NCI-H2196 treated with DMSO at 0.1 percent for 48 hours (cell line): ENCODE data around the gene NPHP1.
"Not testable (repeated sequence)": the region's sequence is repeated elsewhere in the genome, so short reads cannot be mapped to it uniquely, and the experiment has no call there.

Experiments
- DNase-seq: peaks from one replicate; lab custom pipeline; 2025; ENCODE audit not compliant: unreplicated experiment; lab: John Stamatoyannopoulos, UW

NPHP1 gene

DNA sequence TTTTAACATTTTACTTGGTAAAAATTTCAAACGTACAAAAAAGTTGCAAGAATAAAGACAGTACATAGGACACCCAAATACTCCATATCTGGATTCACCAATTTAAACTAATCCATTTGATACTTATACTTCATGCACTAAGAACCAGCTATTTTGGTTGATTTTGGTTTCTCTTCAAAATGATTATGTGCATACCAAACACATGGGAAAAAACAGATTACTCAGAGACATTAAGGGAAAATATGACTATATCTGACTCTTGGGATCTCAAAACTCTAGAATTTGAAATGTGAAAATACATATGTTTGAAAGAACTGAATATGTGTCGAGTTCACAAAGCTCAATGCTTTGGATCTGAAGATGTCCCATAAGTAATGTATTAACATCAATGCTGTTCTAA is 73.6 kb downstream of the NPHP1 start:
- DNase-seq = no peak

DNA sequence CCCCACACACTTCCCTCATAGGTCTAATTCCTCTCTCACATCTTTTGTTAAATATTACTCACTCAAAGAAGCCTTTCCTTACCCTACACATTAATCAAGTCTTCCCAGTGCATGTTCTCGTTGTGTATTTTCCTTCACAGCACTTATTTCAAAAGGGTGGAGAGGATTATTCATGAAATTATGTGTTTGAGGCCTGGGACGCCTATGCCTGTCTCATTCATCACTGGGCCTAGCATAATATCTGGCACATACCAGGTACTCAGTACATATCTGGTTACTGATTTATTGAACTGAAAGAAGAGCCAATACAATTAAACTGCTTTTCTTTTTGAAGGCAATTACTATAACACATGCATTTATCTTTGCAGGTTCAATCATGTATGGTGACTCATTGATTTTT is 74.1 kb downstream of the NPHP1 start:
- no peak for DNase-seq

DNA sequence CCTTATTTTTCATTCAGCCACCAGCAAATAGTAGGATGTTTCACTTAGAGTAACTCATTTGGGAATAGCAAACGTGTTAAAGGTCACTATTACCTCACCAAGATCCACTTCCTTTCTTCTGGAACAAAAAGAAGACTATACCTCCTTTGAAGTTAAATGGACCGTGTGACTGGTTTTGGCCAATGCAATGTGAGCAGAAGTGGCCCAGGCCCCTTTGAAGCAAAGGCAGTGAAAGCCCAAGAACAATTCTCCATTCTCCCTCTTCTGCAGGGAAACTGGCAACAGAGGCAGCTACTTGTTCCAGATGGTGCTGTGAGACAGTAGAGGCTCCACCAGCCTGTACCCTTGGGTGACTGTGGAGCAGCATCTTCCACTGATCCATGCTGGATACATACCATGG is 77.9 kb downstream of the NPHP1 start:
- DNase-seq = no peak

DNA sequence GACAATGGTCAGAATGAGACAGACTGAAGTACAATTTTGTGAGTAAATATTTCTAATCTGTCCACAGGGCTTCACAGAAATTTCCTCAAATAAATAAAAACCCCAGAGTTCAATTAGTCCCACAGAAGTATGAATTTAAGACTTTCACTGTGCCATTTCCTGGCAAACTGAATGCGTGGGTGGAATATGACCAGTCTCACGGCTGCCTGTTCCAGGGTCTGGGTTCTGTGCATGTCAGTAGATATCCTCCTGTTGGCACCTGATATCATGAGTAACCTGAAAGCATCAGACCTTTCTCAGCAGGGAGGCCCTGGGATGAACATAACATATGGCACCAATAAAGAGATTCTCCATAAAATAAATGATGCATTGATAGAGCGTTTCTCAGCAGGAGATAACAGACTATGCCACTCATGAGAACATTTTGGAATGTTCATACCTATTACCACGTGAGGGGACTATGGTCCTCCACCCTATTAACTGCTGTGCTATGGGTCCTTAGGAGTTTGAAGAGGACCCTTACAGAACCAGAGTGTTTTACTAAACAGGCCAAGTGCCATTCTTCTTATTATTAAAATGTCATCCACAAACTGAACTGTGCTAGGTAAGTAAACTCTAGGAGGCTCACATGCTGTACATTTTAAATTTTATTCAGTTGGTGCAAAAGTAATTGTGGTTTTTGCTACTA is 78.6 kb downstream of the NPHP1 start:
- no peak for DNase-seq

DNA sequence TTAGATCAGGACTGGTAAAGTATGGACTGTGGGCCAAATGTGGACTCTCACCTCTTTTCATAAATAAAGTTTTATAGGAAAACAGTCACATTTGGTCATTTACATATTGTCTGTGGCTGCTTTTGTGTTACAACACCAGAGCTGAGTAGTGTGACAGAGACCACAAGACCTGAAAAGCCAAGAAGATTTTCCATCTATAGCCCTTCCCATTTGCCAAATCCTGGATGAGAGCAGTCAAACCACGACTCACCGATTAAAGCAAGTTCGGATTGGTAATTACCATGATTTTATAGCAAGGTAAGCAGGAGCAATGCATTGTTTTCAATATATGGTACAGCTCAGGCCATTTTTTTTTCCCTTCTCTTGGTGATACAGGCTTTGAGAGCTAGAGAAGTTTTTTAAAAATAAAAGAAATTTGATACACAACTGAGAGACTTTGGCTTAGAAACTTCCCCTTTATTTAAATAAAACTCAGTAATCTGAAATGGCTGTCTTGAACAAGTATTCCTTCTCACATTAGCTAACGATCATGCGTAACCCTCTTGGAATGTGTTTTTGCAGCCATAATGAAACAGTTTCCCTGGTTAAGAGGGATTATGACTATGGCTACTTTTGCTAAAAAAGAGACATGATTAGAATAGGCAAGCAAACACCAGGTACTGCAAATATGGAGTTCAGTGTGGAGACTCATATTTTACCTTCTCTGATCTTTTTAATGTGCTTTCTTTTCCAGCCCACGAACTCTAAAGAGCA is 79.7 kb downstream of the NPHP1 start:
- no peak for DNase-seq

DNA sequence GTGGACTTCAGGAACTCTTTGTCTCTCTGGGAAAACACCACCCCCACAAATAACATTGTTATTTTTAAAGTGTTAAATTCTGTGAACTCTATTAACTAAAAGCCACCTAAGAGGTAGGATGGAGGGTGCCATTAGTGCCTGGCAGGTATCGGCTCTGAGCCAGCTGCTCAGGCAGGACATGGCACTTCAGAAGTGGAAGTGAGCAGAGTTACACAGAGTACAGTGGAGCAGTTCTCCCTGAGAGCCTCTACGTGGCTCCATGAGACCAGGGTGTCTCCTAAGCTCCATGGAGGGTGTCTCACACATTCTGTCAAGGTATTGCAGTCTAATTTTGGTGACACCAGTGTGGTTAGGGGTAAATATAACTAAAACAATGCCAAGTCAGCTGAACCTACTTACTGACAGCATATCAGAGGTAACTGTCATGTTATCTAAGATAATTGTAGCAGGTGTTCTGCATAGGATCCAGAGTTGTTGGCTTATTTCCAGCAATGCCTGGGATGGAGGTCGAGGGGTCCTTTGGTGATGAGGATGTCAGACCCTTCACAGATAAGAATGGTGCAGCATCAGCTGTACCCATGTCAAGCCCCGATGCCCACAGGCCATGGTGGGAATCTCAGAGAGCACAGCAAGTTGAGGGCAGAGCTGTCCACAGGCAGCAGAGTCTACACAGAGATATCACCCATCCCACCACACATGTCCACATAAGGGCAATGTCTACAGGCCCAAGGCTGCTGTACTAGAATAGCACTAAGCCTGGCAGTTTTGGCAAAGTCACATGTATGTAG is 80.6 kb downstream of the NPHP1 start:
- no peak for DNase-seq

DNA sequence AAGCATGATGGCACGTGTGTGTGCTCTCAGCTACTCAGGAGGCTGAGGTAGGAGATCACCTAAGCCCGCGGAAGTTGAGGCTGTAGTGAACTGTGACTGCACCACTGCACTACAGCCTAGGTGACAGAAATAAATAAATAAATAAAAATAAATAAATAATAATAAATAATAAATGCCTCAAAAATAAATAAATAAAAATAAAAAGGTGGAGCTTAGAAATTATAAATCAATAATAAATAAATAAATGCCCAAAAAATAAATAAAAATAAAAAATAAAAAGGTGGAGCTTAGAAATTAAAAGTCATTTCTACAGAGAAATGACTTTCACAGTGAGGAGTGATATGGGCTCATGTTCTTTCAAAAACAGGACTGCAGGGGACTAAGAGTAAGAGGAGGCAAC is 83.2 kb downstream of the NPHP1 start:
- DNase-seq = no peak

DNA sequence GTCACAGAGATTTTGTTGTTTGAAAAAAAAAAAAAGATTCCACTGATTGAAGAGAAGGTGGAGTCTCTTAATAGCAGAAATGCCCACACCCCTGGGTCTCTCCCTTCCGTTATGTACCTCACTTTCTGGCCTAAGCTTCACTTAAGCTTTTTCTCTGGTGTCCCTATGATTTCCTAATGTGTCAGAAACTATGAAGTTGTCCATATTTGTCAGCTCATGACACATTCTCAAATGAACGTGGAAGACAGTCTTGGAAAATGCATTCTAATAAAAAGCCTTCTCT is 83.8 kb downstream of the NPHP1 start:
- DNase-seq = no peak

DNA sequence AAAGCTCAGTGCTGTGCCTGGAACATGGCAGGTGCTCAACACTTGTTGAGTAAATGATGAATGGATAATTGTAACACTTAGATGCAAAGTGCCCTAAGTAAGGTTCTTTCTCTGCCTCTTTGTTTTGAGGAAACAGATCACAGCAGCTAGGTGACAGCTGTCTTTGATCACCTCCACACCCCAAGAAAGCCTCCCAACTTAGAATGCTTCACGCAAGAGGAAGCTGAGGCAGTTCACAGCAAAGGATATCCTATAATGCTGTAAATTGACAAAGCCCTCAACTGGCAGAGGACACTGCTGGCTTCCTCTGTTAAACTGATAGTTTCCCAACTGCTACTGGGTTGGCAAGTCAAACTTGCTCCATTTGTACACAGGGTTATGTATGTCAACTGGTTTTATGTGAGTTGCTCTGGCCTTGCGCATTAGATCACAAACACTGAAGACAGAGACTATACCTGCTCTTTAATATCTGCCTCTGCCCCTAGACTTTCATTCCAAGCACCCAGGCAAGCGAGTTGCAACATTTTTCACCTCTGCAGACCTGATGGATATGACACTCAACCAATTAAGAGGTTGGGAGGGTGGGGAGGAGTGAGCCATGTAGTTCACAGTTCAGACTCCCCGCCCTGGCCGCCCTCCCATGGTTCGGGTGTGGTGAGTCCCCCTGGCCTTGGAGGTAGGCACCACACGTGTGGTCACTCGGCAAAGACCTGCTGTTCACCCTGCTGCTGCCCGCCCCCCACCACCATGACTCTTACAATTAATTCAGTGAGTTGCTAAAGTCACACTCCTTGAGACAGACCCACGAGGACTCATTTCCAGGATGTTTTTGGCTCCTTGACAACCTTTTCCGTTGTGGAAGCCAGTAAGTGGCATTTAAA is 84.4 kb downstream of the NPHP1 start:
- DNase-seq = no peak

DNA sequence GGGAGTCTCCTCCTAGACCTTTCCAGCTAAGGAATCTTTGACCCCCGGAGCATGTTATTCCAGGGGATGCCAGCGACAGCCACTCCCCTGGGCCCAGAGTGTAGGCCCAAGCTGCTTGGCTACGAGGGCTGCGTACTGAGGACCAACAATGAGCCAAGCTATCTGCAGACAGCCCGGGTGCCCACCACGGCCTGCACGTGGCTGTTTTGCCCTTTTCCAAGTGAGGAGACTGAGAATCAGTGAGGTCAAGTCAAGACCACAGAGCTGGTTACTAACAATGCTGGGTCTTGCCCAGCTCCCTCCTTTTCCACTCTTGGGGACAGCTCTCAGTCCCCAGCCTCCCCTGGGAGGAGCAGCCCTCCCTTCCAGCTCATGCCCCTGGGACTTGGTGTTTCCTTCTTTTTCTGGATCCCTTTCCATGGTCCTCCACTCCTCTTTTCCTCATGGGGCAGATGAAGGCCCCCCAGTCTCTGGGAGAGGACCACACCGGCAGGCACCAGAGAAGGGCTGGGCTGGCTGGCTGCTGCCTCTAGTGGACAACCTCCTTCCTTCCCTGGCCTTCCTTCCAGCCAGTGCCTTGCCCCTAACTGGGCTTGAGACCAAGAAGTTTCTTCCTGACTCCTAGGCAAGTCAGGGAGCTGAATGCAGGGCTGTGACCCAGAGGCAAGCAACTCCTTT is 88.6 kb downstream of the NPHP1 start:
- DNase-seq = no peak

DNA sequence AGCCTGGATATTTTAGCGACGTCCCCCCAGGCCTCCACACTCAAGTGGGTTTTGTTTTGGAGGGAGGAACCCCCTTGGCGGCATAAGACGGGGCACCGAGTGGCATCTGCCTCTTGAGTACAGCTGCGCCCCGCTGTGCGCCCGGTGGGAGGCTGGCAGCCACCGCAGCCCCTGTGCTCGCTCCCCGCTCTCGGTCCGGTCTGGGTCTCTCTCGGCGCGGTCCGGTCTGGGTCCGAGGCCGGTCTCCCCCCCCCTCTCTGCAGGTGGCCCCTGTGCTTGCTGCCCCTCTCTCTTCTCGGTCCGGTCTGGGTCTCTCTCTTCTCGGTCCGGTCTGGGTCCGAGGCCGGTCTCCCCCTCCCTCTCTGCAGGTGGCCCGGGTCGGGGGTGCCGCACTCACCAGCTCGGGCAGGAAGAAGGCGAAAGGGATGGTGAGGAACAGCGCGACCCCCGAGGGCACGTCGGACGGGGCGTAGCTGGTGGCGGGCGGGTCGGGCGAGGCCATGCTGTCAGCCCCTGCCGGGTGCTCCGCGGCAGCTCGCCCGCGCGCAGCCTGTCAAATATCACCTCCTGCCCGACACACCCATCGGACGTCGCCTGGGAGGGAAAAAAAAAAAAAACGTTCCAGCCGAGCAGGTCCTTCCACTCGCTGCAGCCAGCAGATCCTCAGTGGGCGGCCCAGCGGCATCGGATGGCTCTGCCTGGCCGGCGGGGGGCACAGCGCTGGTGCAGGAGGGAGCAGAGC is 89.4 kb downstream of the NPHP1 start, which contains the start of gene MALL:
MALL (minus strand) TSS at position 532 of the 742 bp plus-strand sequence; CDS start at position 502, 30 bp downstream.
- DNase-seq = no peak

DNA sequence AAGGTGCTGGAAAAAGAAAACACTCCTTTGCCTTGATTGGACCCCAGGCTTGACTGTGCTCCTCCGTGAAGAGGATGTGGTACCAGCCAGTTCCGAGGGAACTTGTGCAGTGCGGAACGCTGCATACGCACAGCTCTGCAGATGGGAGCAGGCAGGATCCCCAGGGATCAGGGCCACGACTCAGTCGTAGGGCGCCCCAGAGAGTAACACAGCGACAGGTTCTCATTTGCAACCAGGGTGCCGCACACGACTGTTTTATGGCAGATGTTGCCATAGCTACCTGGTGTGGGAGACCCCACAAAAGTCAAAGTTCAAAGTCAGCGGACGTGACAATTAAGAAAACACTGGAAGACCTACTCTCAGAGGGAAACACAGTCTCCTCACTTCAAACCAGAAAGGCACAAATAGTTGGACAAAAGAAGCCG is 90.0 kb downstream of the NPHP1 start:
- no peak for DNase-seq

DNA sequence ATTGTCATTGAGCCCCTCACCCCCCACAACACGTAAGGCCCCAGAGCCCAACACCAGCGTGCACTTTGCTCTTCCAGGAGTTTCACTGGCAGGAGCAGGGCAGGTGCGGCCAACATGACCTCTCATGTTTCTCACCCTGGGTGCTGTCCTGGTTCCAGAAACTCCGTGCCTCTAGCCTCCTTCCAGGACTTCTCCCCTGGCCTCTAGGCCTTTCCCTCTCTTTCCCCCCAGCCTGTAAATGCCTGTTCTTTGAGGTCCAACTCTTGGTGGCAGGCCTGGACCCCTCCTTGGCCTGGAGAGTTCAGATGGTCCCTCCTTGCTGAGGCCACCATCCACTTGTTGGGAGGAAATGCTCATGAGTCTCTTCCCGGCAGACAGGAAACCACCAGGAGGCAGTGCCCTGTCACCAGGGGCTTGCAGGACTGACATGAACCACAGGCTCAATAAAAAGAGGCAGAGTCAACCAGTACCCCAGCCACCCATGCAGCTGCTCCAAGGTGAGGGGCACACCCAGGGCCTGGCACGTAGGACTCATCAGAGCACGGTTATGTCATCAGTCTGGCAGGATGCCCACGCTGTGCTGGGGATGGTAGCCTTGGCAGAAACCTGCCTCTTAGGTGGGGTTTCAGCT is 90.7 kb downstream of the NPHP1 start:
- DNase-seq = peak; percentile 7

DNA sequence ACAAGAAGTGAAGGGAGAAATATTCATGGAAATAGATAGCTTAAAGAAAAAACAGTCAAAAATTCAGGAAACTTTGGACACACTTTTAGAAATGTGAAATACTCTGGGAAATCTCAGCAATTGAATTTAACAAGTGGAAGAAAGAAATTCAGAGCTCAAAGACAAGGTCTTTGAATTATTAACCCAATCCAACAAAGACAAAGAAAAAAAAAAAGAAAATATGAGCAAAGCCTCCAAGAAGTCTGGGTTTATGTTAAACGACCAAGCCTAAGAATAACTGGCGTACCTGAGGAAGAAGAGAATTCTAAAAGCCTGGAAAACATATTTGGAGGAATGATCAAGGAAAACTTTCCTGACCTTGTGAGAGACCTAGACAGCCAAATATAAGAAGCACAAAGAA is 96.5 kb downstream of the NPHP1 start:
- not testable (repeated sequence) for DNase-seq

DNA sequence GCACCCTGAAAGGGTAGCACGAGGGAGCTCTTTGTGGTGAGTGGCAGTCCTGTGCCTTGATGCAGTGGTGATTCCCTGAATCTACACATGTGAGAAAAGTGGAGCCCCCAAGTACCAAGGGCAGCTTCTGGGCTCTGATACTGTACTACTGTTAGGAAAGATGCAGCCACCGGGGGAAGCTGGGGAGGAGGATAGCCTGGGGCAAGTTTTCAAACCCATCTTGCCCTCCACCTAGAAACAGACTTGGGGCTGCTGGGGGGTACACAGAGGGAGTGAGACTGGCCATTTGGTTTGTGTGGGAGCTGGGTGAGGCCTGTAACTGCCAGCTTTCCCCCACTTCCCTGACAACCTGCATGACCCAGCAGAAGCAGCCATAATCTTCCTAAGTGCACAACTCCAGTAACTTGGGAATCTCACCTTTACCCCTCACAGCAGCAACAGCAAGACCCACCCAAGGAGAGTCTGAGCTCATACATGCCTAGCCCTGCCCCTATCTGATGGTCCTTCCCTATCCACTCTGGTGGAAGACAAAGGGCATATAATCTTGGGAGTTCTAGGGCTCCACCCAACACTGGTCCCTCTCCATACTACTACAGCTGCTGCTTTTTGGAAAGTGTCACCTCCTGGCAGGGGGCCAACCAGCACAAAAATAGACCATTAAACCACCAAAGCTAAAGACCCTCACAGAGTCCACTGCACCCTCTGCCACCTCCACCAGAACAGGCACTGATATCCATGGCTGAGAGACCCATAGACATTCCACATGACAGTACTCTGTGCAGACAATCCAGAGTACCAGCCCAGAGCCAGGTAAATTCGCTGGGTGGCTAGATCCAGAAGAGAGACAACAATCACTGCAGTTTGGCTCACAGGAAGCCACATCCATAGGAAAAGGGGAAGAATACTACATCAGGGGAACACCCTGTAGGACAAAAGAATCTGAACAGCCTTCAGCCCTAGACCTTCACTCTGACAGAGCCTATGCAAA is 97.4 kb downstream of the NPHP1 start:
- DNase-seq = no peak

DNA sequence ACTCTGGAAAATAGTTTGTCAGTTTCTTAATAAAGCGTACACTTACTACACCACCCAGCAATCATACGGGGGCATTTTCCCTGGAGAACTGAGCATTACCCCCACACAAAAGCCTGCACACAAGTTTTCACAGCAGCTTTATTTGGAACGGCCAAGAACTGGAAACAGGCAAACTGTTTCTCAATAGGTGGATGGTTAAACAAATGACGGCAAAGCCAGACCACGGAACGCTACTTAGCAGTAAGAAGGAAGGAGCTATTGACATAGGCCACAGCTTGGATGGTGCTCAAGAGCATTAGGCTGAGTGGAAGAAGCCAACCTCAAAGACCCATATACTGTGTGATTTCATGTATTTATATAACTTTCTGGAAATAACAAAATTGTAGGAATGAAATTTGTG is 98.2 kb downstream of the NPHP1 start:
- no peak for DNase-seq

DNA sequence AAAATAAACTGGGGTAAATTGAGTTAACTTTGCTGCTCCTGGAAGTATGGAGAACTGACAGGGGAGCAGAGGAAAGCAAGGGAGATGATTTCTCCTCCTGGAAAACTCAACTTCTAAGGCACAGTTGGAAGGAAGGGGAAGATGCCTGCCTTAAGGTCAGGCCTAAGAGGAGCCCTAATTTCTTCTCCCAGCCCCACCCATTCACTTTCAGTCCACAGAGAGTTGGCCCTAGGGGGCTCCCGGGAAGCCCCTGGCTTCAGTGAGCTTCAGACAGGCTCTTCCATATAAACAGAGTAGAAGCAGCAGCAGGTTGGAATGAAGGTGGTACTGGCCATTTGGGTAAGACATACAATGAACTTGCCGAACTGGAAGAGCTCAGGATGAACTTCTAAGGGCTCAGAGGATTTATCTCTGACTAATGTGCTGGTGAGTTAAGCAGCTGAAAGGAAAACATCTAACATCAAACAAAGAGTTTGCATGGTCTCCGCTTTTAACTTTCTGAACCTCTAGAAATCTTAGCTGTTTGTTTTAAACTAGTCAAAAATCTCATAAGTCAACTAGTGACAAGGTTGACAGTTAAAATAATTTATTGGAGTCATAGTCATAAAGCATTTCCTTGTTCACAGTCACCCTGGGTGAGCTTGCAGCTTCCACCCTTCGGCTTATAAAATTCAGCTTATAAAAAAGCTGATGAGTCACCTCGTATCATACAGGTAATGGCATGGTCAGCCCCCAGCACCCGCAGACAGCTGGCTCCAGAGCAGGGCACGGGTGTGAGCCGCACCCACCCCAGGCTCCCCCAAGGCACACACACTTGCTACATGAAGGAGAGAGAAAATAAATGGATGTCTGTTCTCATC is 99.0 kb downstream of the NPHP1 start:
- DNase-seq = no peak
